GM19025 (cell line): ENCODE measurements around the gene SECISBP2.
A peak's percentile ranks its signal among the peaks of the same experiment; 100 is the strongest.
"Not testable (repeated sequence)": the region's sequence is repeated elsewhere in the genome, so short reads cannot be mapped to it uniquely, and the experiment has no call there.

Source experiments
- ATAC-seq: cut with Tn5 transposase; IDR thresholded peaks from one replicate; pipeline ENCODE4 v1.9.1; 2021; ENCODE audit warnings: mild to moderate bottlenecking, low read depth, moderate library complexity; ENCODE audit not compliant: unreplicated experiment

The SECISBP2 gene

GRCh38 chr9:89363311-89363670 lies 45.0 kb downstream of the SECISBP2 start:
- ATAC-seq = no peak

GRCh38 chr9:89363921-89364665 lies 45.8 kb downstream of the SECISBP2 start:
- no peak for ATAC-seq

GRCh38 chr9:89364666-89365531 lies 46.6 kb downstream of the SECISBP2 start:
- ATAC-seq = no peak

- ATAC-seq = no peak
Observed at GRCh38 chr9:89365532-89365912, 47.2 kb downstream of the SECISBP2 start.

GRCh38 chr9:89366711-89367110 lies 48.4 kb downstream of the SECISBP2 start:
- no peak for ATAC-seq

- no peak for ATAC-seq
Observed at GRCh38 chr9:89367281-89367680, 49.0 kb downstream of the SECISBP2 start.

GRCh38 chr9:89367726-89368437 lies 49.6 kb downstream of the SECISBP2 start:
- no peak for ATAC-seq

GRCh38 chr9:89368550-89368949 lies 50.2 kb downstream of the SECISBP2 start:
- no peak for ATAC-seq

- no peak for ATAC-seq
Observed at GRCh38 chr9:89368978-89369377, 50.7 kb downstream of the SECISBP2 start.

GRCh38 chr9:89370593-89370992 lies 52.3 kb downstream of the SECISBP2 start:
- no peak for ATAC-seq

- not testable (repeated sequence) for ATAC-seq
Observed at GRCh38 chr9:89371791-89372190, 53.5 kb downstream of the SECISBP2 start.

GRCh38 chr9:89372230-89372816 lies 54.0 kb downstream of the SECISBP2 start:
- no peak for ATAC-seq

- ATAC-seq = no peak
Observed at GRCh38 chr9:89372979-89373378, 54.7 kb downstream of the SECISBP2 start.

- ATAC-seq = no peak
Observed at GRCh38 chr9:89374176-89374575, 55.9 kb downstream of the SECISBP2 start.

- ATAC-seq = peak; percentile 58
Observed at GRCh38 chr9:89375191-89375760, 57.0 kb downstream of the SECISBP2 start.

GRCh38 chr9:89376286-89376685 lies 58.0 kb downstream of the SECISBP2 start:
- no peak for ATAC-seq

GRCh38 chr9:89376741-89377351 lies 58.5 kb downstream of the SECISBP2 start:
- ATAC-seq = no peak

GRCh38 chr9:89377411-89377810 lies 59.1 kb downstream of the SECISBP2 start:
- no peak for ATAC-seq

GRCh38 chr9:89378541-89378940 lies 60.2 kb downstream of the SECISBP2 start:
- ATAC-seq = no peak

GRCh38 chr9:89379031-89379430 lies 60.7 kb downstream of the SECISBP2 start:
- no peak for ATAC-seq
